DND-41 (cell line): ENCODE results near the gene GRAMD2B.

Source experiments
- EZH2 ChIP-seq: IDR thresholded peaks from 3 replicates; pipeline ENCODE4 v1.6.1; 2012; ENCODE audit warnings: borderline replicate concordance, low read depth, mild to moderate bottlenecking, moderate library complexity, low read length, inconsistent platforms; ENCODE audit not compliant: severe bottlenecking
- TF ChIP-seq, protein P1 (sequence below): IDR thresholded peaks from 2 replicates; pipeline ENCODE4 v1.5.1; 2012; ENCODE audit warnings: borderline replicate concordance, low read length, moderate library complexity, mild to moderate bottlenecking; ENCODE audit not compliant: poor library complexity, severe bottlenecking; ENCODE audit errors: extremely low read depth

DNA sequence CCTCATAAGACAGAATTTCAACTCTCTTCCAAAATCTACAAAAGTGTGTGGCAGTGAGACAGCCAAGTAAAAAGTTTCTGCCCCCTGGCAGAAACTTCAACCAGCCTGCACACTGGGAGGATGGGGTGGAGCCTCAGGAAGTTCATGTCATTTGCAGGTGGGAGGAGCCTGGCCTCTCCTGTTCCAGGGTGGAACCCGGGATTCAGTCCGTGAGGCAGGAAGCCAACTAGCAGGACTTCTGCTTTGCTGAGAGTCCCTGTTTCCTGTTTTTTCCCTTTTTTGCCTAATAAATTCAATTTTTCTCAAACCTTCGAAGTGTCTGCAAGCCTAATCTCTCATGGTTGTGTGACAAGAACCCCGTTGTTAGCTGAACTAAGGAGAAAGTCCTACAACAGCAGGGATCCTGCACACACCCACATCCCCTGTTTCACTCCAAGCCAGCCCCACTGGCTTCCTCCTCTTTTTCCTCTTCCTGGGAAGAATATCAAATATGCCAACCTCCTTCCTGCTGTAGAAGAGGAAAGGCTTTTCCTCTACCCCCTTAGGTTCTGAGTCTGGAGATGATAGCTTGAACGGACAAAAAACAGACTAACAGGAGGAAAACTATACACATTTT lies 102.5 kb downstream of the GRAMD2B start:
- TF ChIP-seq, protein P1, sequence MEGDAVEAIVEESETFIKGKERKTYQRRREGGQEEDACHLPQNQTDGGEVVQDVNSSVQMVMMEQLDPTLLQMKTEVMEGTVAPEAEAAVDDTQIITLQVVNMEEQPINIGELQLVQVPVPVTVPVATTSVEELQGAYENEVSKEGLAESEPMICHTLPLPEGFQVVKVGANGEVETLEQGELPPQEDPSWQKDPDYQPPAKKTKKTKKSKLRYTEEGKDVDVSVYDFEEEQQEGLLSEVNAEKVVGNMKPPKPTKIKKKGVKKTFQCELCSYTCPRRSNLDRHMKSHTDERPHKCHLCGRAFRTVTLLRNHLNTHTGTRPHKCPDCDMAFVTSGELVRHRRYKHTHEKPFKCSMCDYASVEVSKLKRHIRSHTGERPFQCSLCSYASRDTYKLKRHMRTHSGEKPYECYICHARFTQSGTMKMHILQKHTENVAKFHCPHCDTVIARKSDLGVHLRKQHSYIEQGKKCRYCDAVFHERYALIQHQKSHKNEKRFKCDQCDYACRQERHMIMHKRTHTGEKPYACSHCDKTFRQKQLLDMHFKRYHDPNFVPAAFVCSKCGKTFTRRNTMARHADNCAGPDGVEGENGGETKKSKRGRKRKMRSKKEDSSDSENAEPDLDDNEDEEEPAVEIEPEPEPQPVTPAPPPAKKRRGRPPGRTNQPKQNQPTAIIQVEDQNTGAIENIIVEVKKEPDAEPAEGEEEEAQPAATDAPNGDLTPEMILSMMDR: no peak
- no peak for TF ChIP-seq EZH2
